WTC11 (cell line): Measurements from ENCODE around the gene NEDD4L. TPM values are rescaled to one million over a fixed set of nuclear protein-coding genes. Genes with fewer than 3 reads are reported as not detected.

ENCODE experiments used
- ATAC-seq: fragments of 200-7000 bp; cut with Tn5 transposase; 2 replicates; pipeline ENCODE4 v1.10.0; 2021; ENCODE audit warnings: mild to moderate bottlenecking, moderate library complexity
- CTCF ChIA-PET: fragments of 300-600 bp; sonication (Branson Sonifier 250); formaldehyde crosslinking; loops from one replicate; lab custom pipeline; 2021; ENCODE audit warnings: antibody characterized with exemption; lab: Charles Lee
- POLR2A ChIA-PET: fragments of 350-600 bp; sonication (Branson Sonifier 250); formaldehyde crosslinking; loops from one replicate; lab custom pipeline; 2021; ENCODE audit warnings: antibody characterized with exemption; lab: Charles Lee
- DNase-seq: peaks from one replicate; pipeline ENCODE4 v3.0.0; 2021; ENCODE audit warnings: low spot score
- H3K27ac Mint-ChIP-seq: 2 replicates; pipeline ENCODE4 v1.8.0; 2021; ENCODE audit warnings: mixed read lengths
- H3K27me3 Mint-ChIP-seq: 2 replicates; pipeline ENCODE4 v1.8.0; 2021; ENCODE audit warnings: low read depth, mild to moderate bottlenecking, moderate library complexity, mixed read lengths
- H3K36me3 Mint-ChIP-seq: 2 replicates; pipeline ENCODE4 v1.8.0; 2021; ENCODE audit warnings: mixed read lengths
- H3K4me1 Mint-ChIP-seq: 2 replicates; pipeline ENCODE4 v1.8.0; 2022; ENCODE audit warnings: mixed read lengths
- H3K4me3 Mint-ChIP-seq: 2 replicates; pipeline ENCODE4 v1.8.0; 2021; ENCODE audit warnings: mild to moderate bottlenecking, moderate library complexity, mixed read lengths
- H3K9me3 Mint-ChIP-seq: 2 replicates; pipeline ENCODE4 v1.8.0; 2021; ENCODE audit warnings: mixed read lengths
- AFF4 ChIP-seq: sonication (generic); formaldehyde crosslinking; IDR thresholded peaks from 2 replicates; pipeline ENCODE4 v1.8.1; 2023; ENCODE audit warnings: mild to moderate bottlenecking, missing genetic modification reagents, borderline replicate concordance
- ETV6 ChIP-seq: sonication (generic); formaldehyde crosslinking; IDR thresholded peaks from 2 replicates; pipeline ENCODE4 v1.8.1; 2022; ENCODE audit warnings: mild to moderate bottlenecking, missing genetic modification reagents
- FOXK1 ChIP-seq: sonication (generic); formaldehyde crosslinking; IDR thresholded peaks from 2 replicates; pipeline ENCODE4 v1.8.0; 2022; ENCODE audit warnings: mild to moderate bottlenecking, moderate library complexity, missing genetic modification reagents
- GABPB1 ChIP-seq: sonication (generic); formaldehyde crosslinking; IDR thresholded peaks from 2 replicates; pipeline ENCODE4 v1.8.1; 2023; ENCODE audit warnings: mild to moderate bottlenecking, missing genetic modification reagents
- NR2C2 ChIP-seq: sonication (generic); formaldehyde crosslinking; IDR thresholded peaks from 2 replicates; pipeline ENCODE4 v1.8.0; 2022; ENCODE audit warnings: mild to moderate bottlenecking, missing genetic modification reagents
- SMAD3 ChIP-seq: sonication (generic); formaldehyde crosslinking; IDR thresholded peaks from 2 replicates; pipeline ENCODE4 v1.8.0; 2022; ENCODE audit warnings: missing genetic modification reagents, mild to moderate bottlenecking, borderline replicate concordance
- TEAD1 ChIP-seq: sonication (generic); formaldehyde crosslinking; IDR thresholded peaks from 2 replicates; pipeline ENCODE4 v1.8.0; 2022; ENCODE audit warnings: mild to moderate bottlenecking, missing genetic modification reagents
- total RNA-seq: library from RNA; stranded (reverse); gene quantifications from 3 replicates; pipeline ENCODE4 v1.2.3, GENCODE V29; 2021
- TF ChIP-seq, protein P1 (sequence below): sonication (generic); formaldehyde crosslinking; IDR thresholded peaks from 2 replicates; pipeline ENCODE4 v1.8.1; 2022; ENCODE audit warnings: low read depth, missing genetic modification reagents, borderline replicate concordance
- TF ChIP-seq, protein P2 (sequence below): sonication (generic); formaldehyde crosslinking; IDR thresholded peaks from 2 replicates; pipeline ENCODE4 v1.8.0; 2022; ENCODE audit warnings: mild to moderate bottlenecking, missing genetic modification reagents

The NEDD4L gene
- total RNA-seq, 1 experiment from 2014 or later: 88.0 TPM

DNA sequence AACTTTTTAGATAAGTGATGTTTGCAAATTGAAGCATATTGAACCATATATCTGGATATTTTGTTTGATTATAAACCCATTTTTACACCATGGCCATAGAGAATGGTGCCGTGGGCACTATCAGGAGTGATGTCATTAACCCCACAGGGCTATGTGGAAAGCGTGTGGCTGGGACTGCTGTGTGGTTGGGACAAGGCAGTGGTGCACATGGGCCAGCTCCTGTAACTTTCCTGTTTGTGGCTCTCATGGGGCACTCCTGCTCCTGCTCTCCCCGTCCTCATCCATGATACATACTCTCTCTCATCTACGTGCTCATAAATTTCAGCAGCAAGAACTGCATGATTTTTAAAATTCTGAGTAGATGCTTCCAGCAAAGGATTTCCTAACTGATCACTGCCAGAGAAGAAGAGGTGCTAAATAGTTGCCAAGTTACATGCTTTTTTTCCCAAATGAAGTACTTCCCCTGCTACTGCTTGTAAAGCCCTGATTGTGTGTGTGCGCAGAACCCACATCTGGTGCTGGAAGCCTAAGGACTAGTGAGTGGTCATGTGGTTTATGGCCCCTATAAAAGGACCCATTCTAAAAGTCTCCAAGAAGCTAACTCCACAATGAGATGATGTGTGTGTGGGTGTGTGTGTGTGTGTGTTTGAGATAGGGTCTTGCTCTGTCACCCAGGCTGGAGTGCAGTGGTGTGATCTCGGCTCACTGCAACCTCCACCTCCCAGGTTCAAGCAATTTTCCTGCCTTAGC is 240.8 kb downstream of the NEDD4L start (continued):
- TF ChIP-seq, protein P1, sequence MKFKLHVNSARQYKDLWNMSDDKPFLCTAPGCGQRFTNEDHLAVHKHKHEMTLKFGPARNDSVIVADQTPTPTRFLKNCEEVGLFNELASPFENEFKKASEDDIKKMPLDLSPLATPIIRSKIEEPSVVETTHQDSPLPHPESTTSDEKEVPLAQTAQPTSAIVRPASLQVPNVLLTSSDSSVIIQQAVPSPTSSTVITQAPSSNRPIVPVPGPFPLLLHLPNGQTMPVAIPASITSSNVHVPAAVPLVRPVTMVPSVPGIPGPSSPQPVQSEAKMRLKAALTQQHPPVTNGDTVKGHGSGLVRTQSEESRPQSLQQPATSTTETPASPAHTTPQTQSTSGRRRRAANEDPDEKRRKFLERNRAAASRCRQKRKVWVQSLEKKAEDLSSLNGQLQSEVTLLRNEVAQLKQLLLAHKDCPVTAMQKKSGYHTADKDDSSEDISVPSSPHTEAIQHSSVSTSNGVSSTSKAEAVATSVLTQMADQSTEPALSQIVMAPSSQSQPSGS (CRISPR knock-in tag): no peak
- no peak for TF ChIP-seq GABPB1 (CRISPR knock-in tag)
- TF ChIP-seq SMAD3: no peak
- TF ChIP-seq ETV6 (CRISPR knock-in tag): no peak

DNA sequence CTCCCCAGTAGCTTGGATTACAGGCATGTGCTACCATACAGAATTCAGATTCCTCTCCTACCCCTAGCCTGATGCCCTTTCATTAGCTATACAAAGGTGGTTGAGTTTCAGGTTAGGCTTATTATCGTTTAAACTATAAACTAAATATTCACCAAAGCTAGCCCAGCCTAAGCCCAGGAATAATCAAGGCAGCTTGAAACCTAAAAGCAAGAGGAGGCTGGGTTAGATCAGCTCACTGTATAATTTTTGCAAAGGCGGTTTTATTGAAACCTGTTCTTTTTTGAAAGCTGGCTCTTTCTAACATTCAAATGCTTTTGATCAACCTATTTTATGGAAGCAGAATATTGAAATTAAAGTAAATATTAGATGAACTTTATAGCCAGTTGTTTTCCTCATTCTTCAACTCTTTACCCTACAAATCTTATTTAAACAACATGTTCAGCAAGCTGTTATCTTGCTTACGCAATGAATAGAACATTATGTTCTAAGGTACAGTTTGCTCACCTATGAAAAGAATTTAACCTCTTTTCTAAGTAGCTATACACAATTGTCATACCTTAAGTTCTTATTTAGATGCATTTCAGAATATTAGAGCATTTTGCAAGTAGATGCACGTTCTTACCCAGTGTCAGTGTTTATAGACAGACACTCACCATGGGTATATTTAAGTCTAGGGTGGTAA is 241.6 kb downstream of the NEDD4L start:
- ATAC-seq (no peak), DNase-seq (no peak)
- CTCF ChIA-PET: no interaction called here
- Mint-ChIP-seq H3K4me3 (no peak overlapping the region), H3K9me3 (peaks cover 8% of the 10 kb centered on the region; the same call in 1 of the 2 replicates), H3K27ac (no peak overlapping the region), H3K4me1 (peaks cover 36% of the 10 kb centered on the region), H3K36me3 (no peaks in the 10 kb centered on the region)
- POLR2A ChIA-PET: no interaction called here
- no peak for TF ChIP-seq NR2C2 (CRISPR knock-in tag)
- TF ChIP-seq, all 79 proteins: peak for 0
- no peaks in the 10 kb centered on the region for H3K27me3 Mint-ChIP-seq

DNA sequence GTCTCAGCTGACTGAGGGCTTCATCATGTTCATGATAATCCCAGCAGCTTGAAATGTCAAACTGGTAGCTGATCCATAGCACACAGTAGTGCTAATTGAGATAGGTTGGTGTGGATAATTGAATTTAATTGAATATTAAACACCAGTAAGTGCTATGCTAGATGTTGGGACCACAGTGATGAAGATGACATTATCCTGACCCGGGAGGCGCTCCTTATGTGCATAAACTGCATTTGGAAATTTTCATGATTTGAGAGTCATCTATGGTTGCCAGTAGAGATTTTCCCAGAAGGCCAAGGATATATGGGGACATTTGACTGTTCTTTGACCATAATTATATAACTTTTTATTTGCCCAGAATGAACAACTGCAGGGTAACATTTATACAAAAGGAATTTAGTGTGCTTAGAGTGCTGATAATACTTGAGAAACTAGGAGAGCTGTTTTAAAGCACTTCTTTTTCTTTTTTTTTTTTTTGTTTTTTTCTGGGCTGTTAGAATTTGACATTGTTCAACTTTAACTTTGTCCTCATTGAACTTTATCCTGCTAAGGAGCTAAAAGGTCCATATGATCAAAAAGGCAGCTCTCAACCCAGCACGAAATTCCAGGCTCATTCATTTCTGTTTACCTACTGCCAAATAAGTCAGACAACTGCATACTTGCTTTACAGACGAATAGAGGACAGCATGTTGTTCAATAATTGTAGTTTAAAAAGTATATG is 242.8 kb downstream of the NEDD4L start:
- no peak for TF ChIP-seq SMAD3
- TF ChIP-seq, protein P1 (CRISPR knock-in tag): no peak
- TF ChIP-seq, protein P2, sequence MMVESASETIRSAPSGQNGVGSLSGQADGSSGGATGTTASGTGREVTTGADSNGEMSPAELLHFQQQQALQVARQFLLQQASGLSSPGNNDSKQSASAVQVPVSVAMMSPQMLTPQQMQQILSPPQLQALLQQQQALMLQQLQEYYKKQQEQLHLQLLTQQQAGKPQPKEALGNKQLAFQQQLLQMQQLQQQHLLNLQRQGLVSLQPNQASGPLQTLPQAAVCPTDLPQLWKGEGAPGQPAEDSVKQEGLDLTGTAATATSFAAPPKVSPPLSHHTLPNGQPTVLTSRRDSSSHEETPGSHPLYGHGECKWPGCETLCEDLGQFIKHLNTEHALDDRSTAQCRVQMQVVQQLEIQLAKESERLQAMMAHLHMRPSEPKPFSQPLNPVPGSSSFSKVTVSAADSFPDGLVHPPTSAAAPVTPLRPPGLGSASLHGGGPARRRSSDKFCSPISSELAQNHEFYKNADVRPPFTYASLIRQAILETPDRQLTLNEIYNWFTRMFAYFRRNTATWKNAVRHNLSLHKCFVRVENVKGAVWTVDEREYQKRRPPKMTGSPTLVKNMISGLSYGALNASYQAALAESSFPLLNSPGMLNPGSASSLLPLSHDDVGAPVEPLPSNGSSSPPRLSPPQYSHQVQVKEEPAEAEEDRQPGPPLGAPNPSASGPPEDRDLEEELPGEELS (CRISPR knock-in tag): no peak
- no peak for TF ChIP-seq TEAD1 (CRISPR knock-in tag)
- no peak for TF ChIP-seq AFF4 (CRISPR knock-in tag)
- TF ChIP-seq FOXK1 (CRISPR knock-in tag): no peak
- Mint-ChIP-seq H3K9me3 (peaks cover 8% of the 10 kb centered on the region; the same call in 1 of the 2 replicates), H3K27ac (no peak overlapping the region), H3K36me3 (0 out of 2 replicates have a peak, but pooled peaks cover 2% of the 10 kb centered on the region), H3K27me3 (no peaks in the 10 kb centered on the region), H3K4me1 (peaks cover 36% of the 10 kb centered on the region), H3K4me3 (no peak overlapping the region)
- ATAC-seq (no peak), DNase-seq (no peak)
- POLR2A ChIA-PET: no interaction called here
- CTCF ChIA-PET: no interaction called here
